ENCODE measurements around the gene DPP3. TPM values are rescaled to one million over a fixed set of nuclear protein-coding genes. Genes with fewer than 3 reads are reported as not detected.
"Not testable (repeated sequence)": the region's sequence is repeated elsewhere in the genome, so short reads cannot be mapped to it uniquely, and the experiment has no call there.

DPP3 gene, protein sequence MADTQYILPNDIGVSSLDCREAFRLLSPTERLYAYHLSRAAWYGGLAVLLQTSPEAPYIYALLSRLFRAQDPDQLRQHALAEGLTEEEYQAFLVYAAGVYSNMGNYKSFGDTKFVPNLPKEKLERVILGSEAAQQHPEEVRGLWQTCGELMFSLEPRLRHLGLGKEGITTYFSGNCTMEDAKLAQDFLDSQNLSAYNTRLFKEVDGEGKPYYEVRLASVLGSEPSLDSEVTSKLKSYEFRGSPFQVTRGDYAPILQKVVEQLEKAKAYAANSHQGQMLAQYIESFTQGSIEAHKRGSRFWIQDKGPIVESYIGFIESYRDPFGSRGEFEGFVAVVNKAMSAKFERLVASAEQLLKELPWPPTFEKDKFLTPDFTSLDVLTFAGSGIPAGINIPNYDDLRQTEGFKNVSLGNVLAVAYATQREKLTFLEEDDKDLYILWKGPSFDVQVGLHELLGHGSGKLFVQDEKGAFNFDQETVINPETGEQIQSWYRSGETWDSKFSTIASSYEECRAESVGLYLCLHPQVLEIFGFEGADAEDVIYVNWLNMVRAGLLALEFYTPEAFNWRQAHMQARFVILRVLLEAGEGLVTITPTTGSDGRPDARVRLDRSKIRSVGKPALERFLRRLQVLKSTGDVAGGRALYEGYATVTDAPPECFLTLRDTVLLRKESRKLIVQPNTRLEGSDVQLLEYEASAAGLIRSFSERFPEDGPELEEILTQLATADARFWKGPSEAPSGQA
- total RNA-seq, result 10 to 100 TPM; 15.8 to 52.4 TPM

DNA sequence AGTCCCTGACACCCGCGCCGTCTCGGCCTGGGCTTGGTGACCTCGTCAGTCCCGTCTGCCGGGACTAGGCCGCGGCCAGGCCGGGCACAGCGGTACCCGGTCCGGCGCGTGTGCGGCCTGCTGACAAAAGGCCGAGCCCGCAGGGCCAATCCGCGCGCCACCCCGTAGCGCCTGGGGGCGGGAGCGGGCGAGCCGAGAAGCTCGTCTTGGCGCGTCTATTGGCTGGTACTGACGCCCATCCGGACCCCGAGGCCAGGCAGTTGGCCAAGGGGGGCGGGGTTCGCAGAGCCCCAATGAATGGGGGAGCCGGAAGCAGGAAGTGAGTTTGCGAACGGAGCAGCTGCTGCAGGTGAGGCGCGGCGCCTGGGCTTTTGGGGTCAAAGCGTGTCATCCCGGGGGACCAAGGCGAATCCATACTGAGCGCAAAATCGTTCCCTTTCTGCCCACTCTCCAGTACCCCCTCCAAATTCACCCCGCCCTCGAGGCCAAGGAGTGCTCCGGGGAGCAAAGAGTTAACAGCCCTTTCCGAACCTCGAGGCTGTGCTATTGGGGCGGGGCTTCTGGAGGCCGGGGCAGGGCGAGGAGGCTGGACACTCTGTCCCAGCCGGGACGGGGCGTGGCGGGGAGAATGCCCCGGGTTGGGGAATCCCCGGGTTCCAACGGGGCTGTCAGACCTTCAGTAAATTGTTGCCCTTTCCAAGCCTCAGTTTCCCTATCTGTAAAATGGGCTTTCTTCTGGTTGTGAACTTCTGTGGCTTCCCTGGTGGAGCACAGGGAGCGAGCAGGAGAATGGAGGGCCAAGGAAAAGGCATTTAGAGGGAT, at the start of gene DPP3:
TSS of gene DPP3 (plus strand) at position 318 of the 822 bp plus-strand sequence. CDS start 1,767 bp downstream, outside the sequence.
- peak; percentile 98 to 99 (median 98) for DNase-seq
- TF ChIP-seq CTCF (IDR thresholded peaks at IDR 0.05) (peak in 2 of 7 experiments; percentile 7 to 20), POLR2A (IDR thresholded peaks at IDR 0.05) (peak; percentile 95 to 97 (median 97))
- Histone ChIP-seq H3K36me3 (replicated peaks in 1 of 2; ENCODE audit: insufficient read depth in 1 of 2, low read depth in 2 of 2) (peaks cover 0 to 3% of the 10 kb centered on the region in 2 donors), H3K27me3 (no peaks in the 10 kb centered on the region), H3K4me1 (peaks cover 15% of the 10 kb centered on the region), H3K4me3 (peak within 1 kb of the TSS; percentile 54 to 70), H3K27ac (peak within 1 kb of the TSS; percentile 94 to 97 (median 95)), H3K9me3 (no peaks in the 10 kb centered on the region)
- WGBS, 2 donors, result 1 to 2% methylated on average over 11 to 58 of the region's 62 CpGs
- peak; percentile 95 for ATAC-seq
- intact Hi-C loops (cut with DNase I), result no loop called here

GRCh38 chr11:66431287-66431686, 48.9 kb upstream of the DPP3 start:
- H3K27me3 ChIP-seq; H3K27ac ChIP-seq; H3K36me3 ChIP-seq (replicated peaks in 1 of 2; ENCODE audit: insufficient read depth in 1 of 2, low read depth in 2 of 2); H3K9me3 ChIP-seq; DNase-seq; intact Hi-C loops (cut with DNase I); ATAC-seq; H3K4me1 ChIP-seq; H3K4me3 ChIP-seq: not testable (repeated sequence)

DNA sequence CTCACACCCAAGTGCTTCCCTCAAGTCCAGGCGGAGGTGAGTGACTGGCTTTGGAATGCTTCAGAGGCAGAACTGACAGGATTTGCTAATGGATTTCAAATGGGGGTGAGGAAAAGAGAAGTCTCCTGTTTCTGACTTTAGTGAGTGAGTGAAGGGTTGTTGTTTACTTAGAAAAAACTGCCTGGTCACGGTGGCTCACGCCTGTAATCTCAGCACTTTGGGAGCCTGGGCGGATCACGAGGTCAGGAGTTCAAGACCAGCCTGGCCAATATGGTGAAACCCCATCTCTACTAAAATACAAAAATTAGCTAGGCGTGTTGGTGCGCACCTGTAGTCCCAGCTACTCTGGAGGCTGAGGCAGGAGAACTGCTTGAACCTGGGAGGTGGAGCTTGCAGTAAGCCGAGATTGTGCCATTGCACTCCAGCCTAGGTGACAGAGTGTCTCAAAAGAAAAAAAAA, 48.3 kb upstream of the DPP3 start:
- H3K9me3 ChIP-seq; ATAC-seq; H3K4me1 ChIP-seq; intact Hi-C loops (cut with DNase I); H3K27me3 ChIP-seq; H3K36me3 ChIP-seq (replicated peaks in 1 of 2; ENCODE audit: insufficient read depth in 1 of 2, low read depth in 2 of 2); H3K4me3 ChIP-seq; DNase-seq; H3K27ac ChIP-seq: not testable (repeated sequence)
- WGBS, 2 donors, result 77 to 82% methylated on average over 8 of the region's 8 CpGs

- DNase-seq (no peak), ATAC-seq (no peak)
- Histone ChIP-seq H3K27ac (no peak overlapping the region), H3K4me1 (peaks cover 3% of the 10 kb centered on the region), H3K4me3 (no peak overlapping the region), H3K9me3 (no peaks in the 10 kb centered on the region), H3K27me3 (no peaks in the 10 kb centered on the region), H3K36me3 (replicated peaks in 1 of 2; ENCODE audit: insufficient read depth in 1 of 2, low read depth in 2 of 2) (peaks cover 0 to 6% of the 10 kb centered on the region in 2 donors)
- intact Hi-C loops (cut with DNase I), result no loop called here
- TF ChIP-seq CTCF (IDR thresholded peaks at IDR 0.05), result no peak
- no peak for TF ChIP-seq POLR2A (IDR thresholded peaks at IDR 0.05)
- WGBS, 2 donors, result 83 to 89% methylated on average over 7 of the region's 7 CpGs
Measured at GRCh38 chr11:66432597-66432996, 47.6 kb upstream of the DPP3 start.

GRCh38 chr11:66437979-66438503, 42.2 kb upstream of the DPP3 start:
- Histone ChIP-seq H3K36me3 (replicated peaks in 1 of 2; ENCODE audit: insufficient read depth in 1 of 2, low read depth in 2 of 2) (peaks cover 0 to 6% of the 10 kb centered on the region in 2 donors), H3K27ac (peak overlapping the region in 3 of 4 donors; percentile 81 to 83 (median 82)), H3K9me3 (no peaks in the 10 kb centered on the region), H3K4me1 (peaks cover 9% of the 10 kb centered on the region), H3K27me3 (no peaks in the 10 kb centered on the region), H3K4me3 (peak overlapping the region; percentile 81 to 89)
- no peak for DNase-seq
- no peak for ATAC-seq
- TF ChIP-seq CTCF (IDR thresholded peaks at IDR 0.05) (no peak), POLR2A (IDR thresholded peaks at IDR 0.05) (no peak)
- intact Hi-C loops (cut with DNase I), result no loop called here
- WGBS, 2 donors, result 1 to 7% methylated on average over 11 to 12 of the region's 12 CpGs
